HepG2 (cell line): ENCODE measurements around the gene SLC38A2. TPM values are rescaled to one million over a fixed set of nuclear protein-coding genes. Genes with fewer than 3 reads are reported as not detected.

Experiments
- CBFB ChIP-seq: sonication (generic); formaldehyde crosslinking; IDR thresholded peaks from 2 replicates; pipeline ENCODE4 v1.4.0; 2020; ENCODE audit warnings: missing genetic modification reagents
- EP300 ChIP-seq, 3 experiments: sonication (generic) in 1 of 3; formaldehyde crosslinking in 1 of 3; IDR thresholded peaks; 2 replicates each; pipeline versions ENCODE4 v1.5.1 to v1.6.1; 2011 to 2020; ENCODE audit warnings: low read depth in 2 of 3, low read length in 2 of 3, borderline replicate concordance in 1 of 3, improper control_type of control experiment in 1 of 3, mild to moderate bottlenecking in 1 of 3, missing genetic modification reagents in 1 of 3, moderate library complexity in 1 of 3
- GATA4 ChIP-seq: sonication (generic); IDR thresholded peaks from 2 replicates; pipeline ENCODE4 v1.6.1; 2016; ENCODE audit warnings: antibody characterized with exemption, low read depth, borderline replicate concordance
- GATAD2A ChIP-seq: IDR thresholded peaks from 2 replicates; pipeline ENCODE4 v1.6.1; 2016
- KDM5B ChIP-seq: sonication (generic); formaldehyde crosslinking; IDR thresholded peaks from 2 replicates; pipeline ENCODE4 v1.4.0; 2020; ENCODE audit warnings: missing genetic modification reagents, mild to moderate bottlenecking, borderline replicate concordance
- KLF13 ChIP-seq: sonication (generic); formaldehyde crosslinking; IDR thresholded peaks from 2 replicates; pipeline ENCODE4 v1.4.0; 2020; ENCODE audit warnings: mild to moderate bottlenecking, missing genetic modification reagents
- KLF9 ChIP-seq: IDR thresholded peaks from 2 replicates; pipeline ENCODE4 v1.6.1; 2016; ENCODE audit warnings: low read depth
- POLR2AphosphoS5 ChIP-seq: IDR thresholded peaks from 2 replicates; pipeline ENCODE4 v1.6.1; 2012; ENCODE audit warnings: low read depth, low read length
- REPIN1 ChIP-seq: sonication (generic); formaldehyde crosslinking; IDR thresholded peaks from 2 replicates; pipeline ENCODE4 v1.8.0; 2022; ENCODE audit warnings: missing genetic modification reagents, low read depth, mild to moderate bottlenecking, borderline replicate concordance
- RORA ChIP-seq: sonication (generic); formaldehyde crosslinking; IDR thresholded peaks from 2 replicates; pipeline ENCODE4 v1.5.0; 2020; ENCODE audit warnings: mild to moderate bottlenecking, missing genetic modification reagents, moderate library complexity
- SMAD9 ChIP-seq: sonication (generic); formaldehyde crosslinking; IDR thresholded peaks from 2 replicates; pipeline ENCODE4 v1.5.1; 2020; ENCODE audit warnings: mild to moderate bottlenecking, missing genetic modification reagents
- STAT5B ChIP-seq: sonication (generic); formaldehyde crosslinking; IDR thresholded peaks from 2 replicates; pipeline ENCODE4 v1.4.0; 2020; ENCODE audit warnings: missing genetic modification reagents
- TEAD3 ChIP-seq: optimal IDR thresholded peaks from 2 replicates; pipeline ENCODE3; 2016; ENCODE audit warnings: borderline replicate concordance
- ZNF180 ChIP-seq: sonication (generic); formaldehyde crosslinking; IDR thresholded peaks from 2 replicates; pipeline ENCODE4 v1.4.0; 2020; ENCODE audit warnings: low read depth, missing genetic modification reagents, borderline replicate concordance
- ZNF382 ChIP-seq: sonication (generic); formaldehyde crosslinking; IDR thresholded peaks from 2 replicates; pipeline ENCODE4 v1.5.0; 2020; ENCODE audit warnings: missing genetic modification reagents, mild to moderate bottlenecking, borderline replicate concordance
- ZNF446 ChIP-seq: sonication (generic); formaldehyde crosslinking; IDR thresholded peaks from 2 replicates; pipeline ENCODE4 v1.5.0; 2020; ENCODE audit warnings: mild to moderate bottlenecking, missing genetic modification reagents
- ZNF776 ChIP-seq: sonication (generic); formaldehyde crosslinking; IDR thresholded peaks from 2 replicates; pipeline ENCODE4 v1.4.0; 2020; ENCODE audit warnings: mild to moderate bottlenecking, missing genetic modification reagents
- ZNF782 ChIP-seq: sonication (generic); formaldehyde crosslinking; IDR thresholded peaks from 2 replicates; pipeline ENCODE4 v1.4.0; 2020; ENCODE audit warnings: missing genetic modification reagents, mild to moderate bottlenecking, borderline replicate concordance
- polyA plus RNA-seq, 8 experiments: library from polyadenylated mRNA; depleted of rRNA in 3 of 8; stranded (reverse) in 7 of 8; unstranded in 1 of 8; fragments of >200 nt; fragmentation: Illumina TruSeq in 4 of 8; extraction: Trizol in 4 of 8; gene quantifications; 2 replicates each; pipeline versions ENCODE4 v1.2.1 to v1.2.3, GENCODE V29; 2011 to 2016; ENCODE audit warnings: low read depth in 4 of 8, missing spikeins in 1 of 8, mixed read lengths in 1 of 8; ENCODE audit not compliant: insufficient read depth in 1 of 8
- total RNA-seq, 5 experiments: library from RNA; depleted of rRNA; stranded (reverse); fragments of >200 nt; fragmentation: Illumina TruSeq; extraction: Trizol; gene quantifications; 2 replicates each; pipeline ENCODE4 v1.2.3, GENCODE V29; 2016; ENCODE audit warnings: low read depth in 1 of 5
- TF ChIP-seq, protein P1 (sequence below): sonication (generic); formaldehyde crosslinking; IDR thresholded peaks from 2 replicates; pipeline ENCODE4 v1.4.0; 2020; ENCODE audit warnings: missing genetic modification reagents
- TF ChIP-seq, protein P2 (sequence below): sonication (generic); formaldehyde crosslinking; IDR thresholded peaks from 2 replicates; pipeline ENCODE4 v1.4.0; 2020; ENCODE audit warnings: low read depth, mild to moderate bottlenecking, missing genetic modification reagents

SLC38A2 gene
- total and polyA plus RNA-seq, 2 of the 13 experiments (the other 11 are each of a cell fraction or from before 2014, with no cell fraction given) = 368 to 880 TPM

DNA sequence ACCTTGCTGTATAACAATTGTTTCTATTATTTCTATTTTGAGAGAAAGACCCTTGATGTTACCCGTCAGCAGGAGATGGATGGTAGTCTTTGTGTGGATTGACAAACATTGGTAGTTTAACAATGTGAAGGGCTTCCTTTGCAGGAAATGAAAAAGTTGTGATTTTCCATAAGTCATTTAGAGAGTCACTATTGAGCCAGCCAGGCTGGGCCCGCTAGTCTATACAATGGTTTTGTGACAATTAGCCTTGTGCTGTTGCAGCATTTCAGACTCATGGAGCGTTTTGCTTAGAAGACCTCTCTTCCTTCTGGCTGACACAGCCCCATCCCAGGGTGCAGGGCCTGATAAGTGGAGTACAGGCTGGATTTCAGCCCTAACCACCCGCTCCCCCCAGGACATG lies 18.3 kb upstream of the SLC38A2 start (continued):
- no peak for TF ChIP-seq SMAD9 (CRISPR knock-in tag)
- no peak for TF ChIP-seq GATA4
- no peak for TF ChIP-seq RORA (CRISPR knock-in tag)
- no peak for TF ChIP-seq ZNF180 (CRISPR knock-in tag)
- TF ChIP-seq ZNF446 = no peak
- no peak for TF ChIP-seq ZNF382 (CRISPR knock-in tag)
- TF ChIP-seq KLF13 (CRISPR knock-in tag) = no peak
- TF ChIP-seq, protein P1, sequence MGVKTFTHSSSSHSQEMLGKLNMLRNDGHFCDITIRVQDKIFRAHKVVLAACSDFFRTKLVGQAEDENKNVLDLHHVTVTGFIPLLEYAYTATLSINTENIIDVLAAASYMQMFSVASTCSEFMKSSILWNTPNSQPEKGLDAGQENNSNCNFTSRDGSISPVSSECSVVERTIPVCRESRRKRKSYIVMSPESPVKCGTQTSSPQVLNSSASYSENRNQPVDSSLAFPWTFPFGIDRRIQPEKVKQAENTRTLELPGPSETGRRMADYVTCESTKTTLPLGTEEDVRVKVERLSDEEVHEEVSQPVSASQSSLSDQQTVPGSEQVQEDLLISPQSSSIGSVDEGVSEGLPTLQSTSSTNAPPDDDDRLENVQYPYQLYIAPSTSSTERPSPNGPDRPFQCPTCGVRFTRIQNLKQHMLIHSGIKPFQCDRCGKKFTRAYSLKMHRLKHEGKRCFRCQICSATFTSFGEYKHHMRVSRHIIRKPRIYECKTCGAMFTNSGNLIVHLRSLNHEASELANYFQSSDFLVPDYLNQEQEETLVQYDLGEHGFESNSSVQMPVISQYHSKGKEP = no peak
- peak in 1 of 2 experiments; percentile 69; a peak in 1 of 4 replicates for TF ChIP-seq EP300 (IDR thresholded peaks at IDR 0.05; ENCODE audit: low read depth in 2 of 2, low read length in 2 of 2)
- TF ChIP-seq EP300 (CRISPR knock-in tag; IDR thresholded peaks at IDR 0.05; ENCODE audit: borderline replicate concordance) = no peak
- TF ChIP-seq KLF9 (CRISPR knock-in tag) = no peak
- TF ChIP-seq KDM5B (CRISPR knock-in tag) = no peak
- TF ChIP-seq ZNF782 (CRISPR knock-in tag) = no peak
- TF ChIP-seq POLR2AphosphoS5 = no peak
- TF ChIP-seq TEAD3 (CRISPR knock-in tag) = no peak
- no peak for TF ChIP-seq CBFB (CRISPR knock-in tag)
- TF ChIP-seq, protein P2, sequence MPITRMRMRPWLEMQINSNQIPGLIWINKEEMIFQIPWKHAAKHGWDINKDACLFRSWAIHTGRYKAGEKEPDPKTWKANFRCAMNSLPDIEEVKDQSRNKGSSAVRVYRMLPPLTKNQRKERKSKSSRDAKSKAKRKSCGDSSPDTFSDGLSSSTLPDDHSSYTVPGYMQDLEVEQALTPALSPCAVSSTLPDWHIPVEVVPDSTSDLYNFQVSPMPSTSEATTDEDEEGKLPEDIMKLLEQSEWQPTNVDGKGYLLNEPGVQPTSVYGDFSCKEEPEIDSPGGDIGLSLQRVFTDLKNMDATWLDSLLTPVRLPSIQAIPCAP (CRISPR knock-in tag) = no peak
- TF ChIP-seq REPIN1 (CRISPR knock-in tag) = no peak
- no peak for TF ChIP-seq ZNF776 (CRISPR knock-in tag)
- TF ChIP-seq GATAD2A (CRISPR knock-in tag) = peak; percentile 57
- TF ChIP-seq STAT5B (CRISPR knock-in tag) = no peak
